Stomach (tissue), 9 donors: ENCODE measurements around the gene PRR11. TPM values are rescaled to one million over a fixed set of nuclear protein-coding genes. Genes with fewer than 3 reads are reported as not detected.
"Not testable (repeated sequence)": the region's sequence is repeated elsewhere in the genome, so short reads cannot be mapped to it uniquely, and the experiment has no call there.

Experiments
- DNase-seq, 2 donors: peaks; one replicate each; pipeline versions ENCODE4 v3.0.0 to v3.0.0-alpha.2; 2013 to 2019
- H3K27ac ChIP-seq, 5 donors: fragments of 200-600 bp in 4 of 5; sonication (generic) in 4 of 5; one replicate each; pipeline ENCODE4 v1.5.1; 2013 to 2019; ENCODE audit warnings: mild to moderate bottlenecking in 1 of 5, moderate library complexity in 1 of 5
- H3K27me3 ChIP-seq, 3 donors: fragments of 200-600 bp; sonication (generic); one replicate each; pipeline ENCODE4 v1.5.1; 2017 to 2019; ENCODE audit warnings: mixed run types in 1 of 3
- H3K36me3 ChIP-seq, 4 donors: fragments of 200-600 bp; sonication (generic); 1 replicate in 3 of 4; 2 replicates in 1 of 4; pipeline ENCODE4 v1.5.1; 2016 to 2019
- H3K4me1 ChIP-seq, 4 donors: fragments of 200-600 bp; sonication (generic); one replicate each; pipeline ENCODE4 v1.5.1; 2016 to 2019
- H3K4me3 ChIP-seq, 4 donors: fragments of 200-600 bp; sonication (generic) in 3 of 4; one replicate each; pipeline ENCODE4 v1.5.1; 2016 to 2019; ENCODE audit warnings: mild to moderate bottlenecking in 1 of 4
- H3K9me3 ChIP-seq, 4 donors: fragments of 200-600 bp; sonication (generic); one replicate each; pipeline ENCODE4 v1.5.1; 2016 to 2019
- EP300 ChIP-seq: sonication (generic); formaldehyde crosslinking; IDR thresholded peaks from one replicate; pipeline ENCODE4 v1.6.1; 2017; ENCODE audit warnings: antibody characterized with exemption
- POLR2A ChIP-seq, 4 donors: fragments of 450-650 bp; IDR thresholded peaks; one replicate each; pipeline ENCODE4 v1.6.1; 2016; ENCODE audit warnings: antibody characterized with exemption in 4 of 4, control low read depth in 2 of 4, mild to moderate bottlenecking in 1 of 4, moderate library complexity in 1 of 4
- POLR2AphosphoS5 ChIP-seq, 3 donors: sonication (generic); formaldehyde crosslinking; IDR thresholded peaks; one replicate each; pipeline ENCODE4 v1.6.1; 2016; ENCODE audit warnings: antibody characterized with exemption in 3 of 3
- WGBS, 5 donors: extraction: QIAGEN DNeasy Blood & Tissue Kit in 3 of 5; methylation state at CpG; one replicate each; pipeline versions ENCODE4 v1.1.5 to v1.1.7; 2013 to 2018; 5-methylcytosine and 5-hydroxymethylcytosine counted together
- intact Hi-C: fragments of 100-400 bp; cut with DNase I; formaldehyde crosslinking; loops from one replicate; pipeline ENCODE4 v1.15.1; 2023; ENCODE audit warnings: low total_unique reads
- polyA plus RNA-seq, 3 donors: library from polyadenylated mRNA; stranded (reverse); fragments of 200-250 nt; gene quantifications; one replicate each; pipeline ENCODE4 v1.2.3, GENCODE V29; 2013
- total RNA-seq, 5 donors: library from RNA; depleted of rRNA; stranded (reverse); fragments of >200 nt; gene quantifications; one replicate each; pipeline versions ENCODE4 v1.1.0 to v1.2.3, GENCODE V29; 2014 to 2016
- TF ChIP-seq, protein P1 (sequence below), 7 experiments: fragments of 450-650 bp in 4 of 7; fragments of 200-600 bp in 3 of 7; sonication (generic) in 3 of 7; IDR thresholded peaks; one replicate each; pipeline ENCODE4 v1.5.1; 2016 to 2019; ENCODE audit warnings: antibody characterized with exemption in 7 of 7, control low read depth in 2 of 7, mild to moderate bottlenecking in 1 of 7
- donor health status: healthy with polysubstance abuse.
- donor health status: Bipolar disorder and iron deficiency.
- donor health status: healthy.

The PRR11 gene
- total and polyA plus RNA-seq, 8 donors: 0.45 to 6.4 (median 1.7) TPM; not detected in 1

DNA sequence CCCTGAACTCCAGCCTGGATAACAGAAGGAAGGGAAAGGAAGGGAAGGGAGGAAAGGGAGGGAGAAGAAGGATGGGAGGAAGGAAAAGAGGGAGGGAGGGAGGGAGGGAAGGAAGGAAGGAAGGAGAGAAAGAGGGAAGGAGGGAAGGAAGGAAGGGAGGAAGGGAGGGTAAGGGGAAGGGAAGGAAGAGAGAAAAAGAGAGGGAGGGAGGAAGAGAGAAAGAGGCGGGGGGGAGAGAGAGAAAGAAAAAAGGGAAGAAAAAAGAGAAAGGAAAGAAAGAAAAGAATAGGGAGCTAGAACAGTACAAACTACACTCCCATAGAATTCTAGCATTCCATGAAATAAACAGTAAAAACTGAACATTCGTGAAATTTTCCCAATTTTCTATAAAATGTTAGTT is 25.7 kb upstream of the PRR11 start:
- WGBS, 5 donors: 48 to 99% (median 49%) methylated on average over 2 of the region's 2 CpGs
- H3K27me3 ChIP-seq: no peaks in the 10 kb centered on the region
- H3K36me3 ChIP-seq: peaks cover 0 to 24% (median 18%) of the 10 kb centered on the region in 4 donors
- TF ChIP-seq, protein P1, sequence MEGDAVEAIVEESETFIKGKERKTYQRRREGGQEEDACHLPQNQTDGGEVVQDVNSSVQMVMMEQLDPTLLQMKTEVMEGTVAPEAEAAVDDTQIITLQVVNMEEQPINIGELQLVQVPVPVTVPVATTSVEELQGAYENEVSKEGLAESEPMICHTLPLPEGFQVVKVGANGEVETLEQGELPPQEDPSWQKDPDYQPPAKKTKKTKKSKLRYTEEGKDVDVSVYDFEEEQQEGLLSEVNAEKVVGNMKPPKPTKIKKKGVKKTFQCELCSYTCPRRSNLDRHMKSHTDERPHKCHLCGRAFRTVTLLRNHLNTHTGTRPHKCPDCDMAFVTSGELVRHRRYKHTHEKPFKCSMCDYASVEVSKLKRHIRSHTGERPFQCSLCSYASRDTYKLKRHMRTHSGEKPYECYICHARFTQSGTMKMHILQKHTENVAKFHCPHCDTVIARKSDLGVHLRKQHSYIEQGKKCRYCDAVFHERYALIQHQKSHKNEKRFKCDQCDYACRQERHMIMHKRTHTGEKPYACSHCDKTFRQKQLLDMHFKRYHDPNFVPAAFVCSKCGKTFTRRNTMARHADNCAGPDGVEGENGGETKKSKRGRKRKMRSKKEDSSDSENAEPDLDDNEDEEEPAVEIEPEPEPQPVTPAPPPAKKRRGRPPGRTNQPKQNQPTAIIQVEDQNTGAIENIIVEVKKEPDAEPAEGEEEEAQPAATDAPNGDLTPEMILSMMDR (IDR thresholded peaks at IDR 0.05): no peak
- no peak for TF ChIP-seq POLR2A (IDR thresholded peaks at IDR 0.05)
- TF ChIP-seq EP300: no peak
- no peaks in the 10 kb centered on the region for H3K4me1 ChIP-seq
- intact Hi-C loops: no loop called here
- no peak overlapping the region for H3K4me3 ChIP-seq
- H3K27ac ChIP-seq: no peak overlapping the region
- no peak for DNase-seq
- no peaks in the 10 kb centered on the region for H3K9me3 ChIP-seq

DNA sequence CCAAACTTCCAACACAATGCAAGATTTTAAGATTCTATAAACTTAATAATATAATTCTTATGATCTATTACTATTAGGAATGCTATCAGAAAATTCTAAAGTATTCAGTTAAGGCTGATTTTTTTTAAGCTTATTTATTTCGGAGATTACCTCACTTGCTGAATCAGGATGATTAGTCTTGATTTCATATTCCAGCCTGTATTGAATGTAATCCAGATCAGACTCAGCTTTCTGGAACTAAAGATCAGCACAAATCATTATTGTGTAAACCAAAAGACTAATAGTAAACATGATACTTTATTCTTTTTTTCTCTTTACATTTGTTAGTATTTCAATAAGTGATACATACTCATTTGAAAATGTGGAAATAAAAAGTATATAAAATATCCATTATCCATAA is 24.4 kb upstream of the PRR11 start:
- DNase-seq: no peak
- intact Hi-C loops: no loop called here
- TF ChIP-seq POLR2AphosphoS5 (IDR thresholded peaks at IDR 0.05) (no peak), POLR2A (IDR thresholded peaks at IDR 0.05) (no peak), EP300 (no peak)
- TF ChIP-seq, protein P1 (IDR thresholded peaks at IDR 0.05): no peak
- Histone ChIP-seq H3K36me3 (peaks cover 0 to 24% (median 18%) of the 10 kb centered on the region in 4 donors), H3K27me3 (no peaks in the 10 kb centered on the region), H3K4me3 (no peak overlapping the region), H3K4me1 (no peaks in the 10 kb centered on the region), H3K9me3 (no peaks in the 10 kb centered on the region), H3K27ac (no peak overlapping the region)
- WGBS, 5 donors: 70 to 88% (median 81%) methylated on average over 1 of the region's 1 CpG

DNA sequence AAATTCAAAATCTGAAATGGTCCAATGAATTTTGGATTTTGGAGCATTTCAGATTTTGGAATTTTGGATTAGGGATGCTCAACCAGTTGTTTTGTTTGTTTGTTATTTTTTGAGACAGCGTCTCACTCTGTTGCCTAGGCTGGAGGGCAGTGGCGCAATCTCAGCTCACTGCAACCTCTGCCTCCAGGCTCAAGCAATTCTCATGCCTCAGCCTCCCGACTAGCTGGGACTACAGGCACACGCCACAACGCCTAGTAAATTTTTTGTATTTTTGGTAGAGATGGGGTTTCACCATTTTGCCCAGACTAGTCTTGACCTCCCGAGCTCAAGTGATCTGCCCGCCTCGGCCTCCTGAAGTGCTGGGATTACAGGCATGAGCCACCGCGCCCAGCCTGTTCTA is 17.2 kb upstream of the PRR11 start:
- H3K36me3 ChIP-seq, H3K9me3 ChIP-seq, H3K27ac ChIP-seq, intact Hi-C loops, H3K27me3 ChIP-seq, H3K4me3 ChIP-seq, DNase-seq, H3K4me1 ChIP-seq: not testable (repeated sequence)
- WGBS, 5 donors: 92 to 96% (median 96%) methylated on average over 10 of the region's 10 CpGs

DNA sequence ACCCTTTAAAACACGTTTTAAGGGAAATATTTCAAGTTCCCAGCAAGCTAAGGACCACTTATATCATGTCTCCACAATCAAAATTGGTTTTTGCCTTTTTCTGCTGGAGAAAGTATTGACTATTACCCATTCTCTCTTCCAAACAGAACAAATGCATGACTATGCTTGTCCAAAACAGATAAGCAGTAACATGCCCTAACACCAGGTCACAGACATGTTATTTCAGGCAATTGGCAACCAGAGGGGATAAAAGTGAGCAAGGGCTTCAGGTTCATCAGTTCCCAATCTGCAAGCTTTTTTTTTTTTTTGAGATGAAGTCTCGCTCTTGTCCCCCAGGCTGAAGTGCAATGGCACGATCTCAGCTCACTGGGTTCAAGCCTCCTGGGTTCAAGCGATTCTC is 15.6 kb upstream of the PRR11 start:
- no peak for DNase-seq
- Histone ChIP-seq H3K36me3 (no peaks in the 10 kb centered on the region), H3K4me1 (no peaks in the 10 kb centered on the region), H3K27me3 (no peaks in the 10 kb centered on the region), H3K4me3 (no peak overlapping the region), H3K9me3 (no peaks in the 10 kb centered on the region), H3K27ac (no peak overlapping the region)
- TF ChIP-seq POLR2A (IDR thresholded peaks at IDR 0.05) (no peak), POLR2AphosphoS5 (IDR thresholded peaks at IDR 0.05) (no peak), EP300 (no peak)
- TF ChIP-seq, protein P1 (IDR thresholded peaks at IDR 0.05): no peak
- intact Hi-C loops: no loop called here
- 88 to 96% (median 91%) methylated on average over 4 of the region's 4 CpGs for WGBS, 5 donors

DNA sequence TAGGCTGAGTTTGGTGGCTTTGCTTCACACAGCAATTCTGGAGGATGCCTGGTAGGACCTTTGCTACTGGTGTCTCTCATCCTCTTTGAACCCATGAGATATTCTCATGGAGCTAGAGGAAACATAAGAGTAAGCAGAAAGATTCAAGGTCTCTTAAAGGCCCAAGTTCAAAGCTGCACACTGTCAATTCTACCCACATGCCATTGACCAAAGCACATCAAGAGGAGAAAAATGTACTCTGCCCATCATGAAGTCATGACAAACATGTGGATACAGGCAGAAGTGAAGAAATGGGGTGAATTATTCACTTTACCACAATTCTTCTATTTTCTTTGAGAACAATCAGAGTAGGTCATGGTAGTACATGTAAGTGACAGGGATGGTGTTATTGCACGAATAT is 13.7 kb upstream of the PRR11 start:
- H3K27ac ChIP-seq: no peak overlapping the region
- no peak for TF ChIP-seq EP300
- TF ChIP-seq, protein P1 (IDR thresholded peaks at IDR 0.05): no peak
- no peak for TF ChIP-seq POLR2AphosphoS5 (IDR thresholded peaks at IDR 0.05)
- no peak for TF ChIP-seq POLR2A (IDR thresholded peaks at IDR 0.05)
- intact Hi-C loops: no loop called here
- H3K27me3 ChIP-seq: no peaks in the 10 kb centered on the region
- no peaks in the 10 kb centered on the region for H3K4me1 ChIP-seq
- no peak overlapping the region for H3K4me3 ChIP-seq
- no peaks in the 10 kb centered on the region for H3K36me3 ChIP-seq
- H3K9me3 ChIP-seq: no peaks in the 10 kb centered on the region
- DNase-seq: no peak
- WGBS, 5 donors: 94 to 100% (median 100%) methylated on average over 1 of the region's 1 CpG
